Naive thymus-derived CD8-positive, alpha-beta T cell (primary cell): ENCODE data around the gene NINJ2. TPM values are rescaled to one million over a fixed set of nuclear protein-coding genes. Genes with fewer than 3 reads are reported as not detected.

Experiments
- ATAC-seq, 2 donors: fragments of 150-1000 bp; cut with Tn5 transposase in 1 of 2; sonication (Bioruptor Pico), chemical (Tn5 transposase) in 1 of 2; 1 replicate in 1 of 2; 2 replicates in 1 of 2; pipeline ENCODE4 v1.10.0; 2021; ENCODE audit warnings: mild to moderate bottlenecking in 2 of 2, moderate library complexity in 2 of 2
- POLR2A ChIA-PET: fragments of 350-600 bp; sonication (Branson Sonifier 250); formaldehyde crosslinking; loops from one replicate; lab custom pipeline; 2021; ENCODE audit warnings: antibody characterized with exemption; lab: Charles Lee
- DNase-seq, 10 donors: peaks; one replicate each; pipeline versions ENCODE4 v3.0.0 to v3.0.0-alpha.2; 2020 to 2022
- H3K27ac Mint-ChIP-seq, 10 donors: one replicate each; pipeline ENCODE4 v1.8.0; 2020 to 2022; ENCODE audit warnings: mild to moderate bottlenecking in 10 of 10, mixed read lengths in 10 of 10, moderate library complexity in 4 of 10, inconsistent platforms in 1 of 10
- H3K27me3 Mint-ChIP-seq, 5 donors: one replicate each; pipeline ENCODE4 v1.8.0; 2021 to 2022; ENCODE audit warnings: mixed read lengths in 5 of 5
- H3K36me3 Mint-ChIP-seq, 3 donors: one replicate each; pipeline ENCODE4 v1.8.0; 2020 to 2022; ENCODE audit warnings: mixed read lengths in 3 of 3, mild to moderate bottlenecking in 2 of 3, inconsistent platforms in 1 of 3
- H3K4me1 Mint-ChIP-seq, 4 donors: one replicate each; pipeline ENCODE4 v1.8.0; 2021 to 2022; ENCODE audit warnings: mixed read lengths in 4 of 4
- H3K4me3 Mint-ChIP-seq, 10 donors: one replicate each; pipeline ENCODE4 v1.8.0; 2020 to 2022; ENCODE audit warnings: mild to moderate bottlenecking in 10 of 10, mixed read lengths in 10 of 10, moderate library complexity in 6 of 10, inconsistent platforms in 1 of 10
- H3K9me3 Mint-ChIP-seq, 9 donors: one replicate each; pipeline ENCODE4 v1.8.0; 2020 to 2022; ENCODE audit warnings: mixed read lengths in 9 of 9, mild to moderate bottlenecking in 3 of 9, inconsistent platforms in 1 of 9, moderate library complexity in 1 of 9
- polyA plus RNA-seq, 3 donors: library from polyadenylated mRNA; unstranded; fragments of 300-500 nt; fragmentation: Illumina TruSeq; gene quantifications; one replicate each; pipeline ENCODE4 v1.2.3, GENCODE V29; 2021
- total RNA-seq, 8 experiments: library from RNA in 2 of 8; stranded (reverse) in 2 of 8; gene quantifications; one replicate each; pipeline ENCODE4 v1.2.3 and lab custom pipeline; 2021 to 2026

Gene NINJ2
- total and polyA plus RNA-seq, 5 experiments from 2014 or later, result 0.85 to 5.1 (median 3.9) TPM

- Mint-ChIP-seq H3K27me3 (no peaks in the 10 kb centered on the region), H3K9me3 (peaks cover 0 to 13% (median 5%) of the 10 kb centered on the region in 9 donors), H3K4me1 (peaks cover 13 to 32% (median 27%) of the 10 kb centered on the region in 4 donors), H3K27ac (peak overlapping the region in 5 of 10 donors; percentile 31 to 66 (median 57)), H3K36me3 (no peaks in the 10 kb centered on the region), H3K4me3 (peak overlapping the region in 1 of 10 donors; percentile 2)
- ATAC-seq (no peak), DNase-seq (no peak)
- POLR2A ChIA-PET, result interaction anchor here (0.6 to 1.0 kb wide), 3 partner anchors 17 to 46 kb away, joined by 3 to 4 read pairs (median 3); no protein-coding TSS in a partner anchor
Observed at GRCh38 chr12:693934-694533, 30.8 kb upstream of the NINJ2 start.

- POLR2A ChIA-PET, result interaction anchor here (0.7 kb wide), 1 partner anchor 7 kb away, joined by 3 read pairs; no protein-coding TSS in a partner anchor
- Mint-ChIP-seq H3K4me3 (no peak overlapping the region), H3K27ac (peak overlapping the region in 1 of 10 donors; percentile 22), H3K36me3 (no peaks in the 10 kb centered on the region), H3K27me3 (no peaks in the 10 kb centered on the region), H3K4me1 (peaks cover 14 to 25% (median 19%) of the 10 kb centered on the region in 4 donors), H3K9me3 (peaks cover 0 to 1% (median 0%) of the 10 kb centered on the region in 9 donors)
- DNase-seq, result no peak
- no peak for ATAC-seq
Observed at GRCh38 chr12:692274-692673, 29.0 kb upstream of the NINJ2 start.

- Mint-ChIP-seq H3K9me3 (no peaks in the 10 kb centered on the region), H3K27me3 (no peaks in the 10 kb centered on the region), H3K4me3 (no peak overlapping the region), H3K36me3 (no peaks in the 10 kb centered on the region), H3K4me1 (peaks cover 16 to 30% (median 21%) of the 10 kb centered on the region in 4 donors), H3K27ac (peak overlapping the region in 2 of 10 donors; percentile 9 to 43)
- DNase-seq, result no peak
- POLR2A ChIA-PET, result interaction anchor here (1.5 kb wide), 1 partner anchor 38 kb away, joined by 3 read pairs; no protein-coding TSS in a partner anchor
- ATAC-seq, result no peak
Observed at GRCh38 chr12:690466-690865, 27.2 kb upstream of the NINJ2 start.

GRCh38 chr12:685388-685787 is 22.1 kb upstream of the NINJ2 start:
- POLR2A ChIA-PET, result interaction anchor here (0.6 to 5.4 kb wide), 11 partner anchors 12 to 121 kb away, joined by 3 to 54 read pairs (median 5); partner anchors contain the start of genes NINJ2 and WNK1
- H3K27me3 Mint-ChIP-seq, result no peaks in the 10 kb centered on the region
- ATAC-seq (peak; percentile 92 to 96), DNase-seq (peak; percentile 63 to 95 (median 91))
- peak overlapping the region; percentile 25 to 84 (median 62) for H3K4me3 Mint-ChIP-seq
- peaks cover 21 to 47% (median 41%) of the 10 kb centered on the region in 4 donors for H3K4me1 Mint-ChIP-seq
- peak overlapping the region; percentile 92 to 100 (median 99) for H3K27ac Mint-ChIP-seq
- no peaks in the 10 kb centered on the region for H3K36me3 Mint-ChIP-seq
- H3K9me3 Mint-ChIP-seq, result no peaks in the 10 kb centered on the region

GRCh38 chr12:684416-684815 is 21.2 kb upstream of the NINJ2 start:
- DNase-seq, result no peak
- no peak for ATAC-seq
- POLR2A ChIA-PET, result interaction anchor here (1.0 to 5.4 kb wide), 3 partner anchors 11 to 70 kb away, joined by 3 to 54 read pairs (median 5); partner anchors contain the start of gene WNK1

GRCh38 chr12:681568-682256 is 18.5 kb upstream of the NINJ2 start:
- POLR2A ChIA-PET, result interaction anchor here (0.6 to 0.7 kb wide), 2 partner anchors 34 to 75 kb away, joined by 4 to 5 read pairs; no protein-coding TSS in a partner anchor
- H3K4me1 Mint-ChIP-seq, result peaks cover 19 to 51% (median 37%) of the 10 kb centered on the region in 4 donors

More at GRCh38 chr12:684416-684815, 21.2 kb upstream of the NINJ2 start:
- Mint-ChIP-seq H3K27ac (peak overlapping the region; percentile 92 to 100 (median 99)), H3K9me3 (no peaks in the 10 kb centered on the region), H3K36me3 (no peaks in the 10 kb centered on the region), H3K4me1 (peaks cover 21 to 47% (median 41%) of the 10 kb centered on the region in 4 donors), H3K27me3 (no peaks in the 10 kb centered on the region), H3K4me3 (peak overlapping the region in 8 of 10 donors; percentile 3 to 68 (median 19))

GRCh38 chr12:678747-679712 is 15.8 kb upstream of the NINJ2 start:
- no peaks in the 10 kb centered on the region for H3K9me3 Mint-ChIP-seq

More at GRCh38 chr12:681568-682256, 18.5 kb upstream of the NINJ2 start:
- DNase-seq (no peak), ATAC-seq (no peak)
- Mint-ChIP-seq H3K27ac (peak overlapping the region in 9 of 10 donors; percentile 6 to 87 (median 64)), H3K9me3 (no peaks in the 10 kb centered on the region), H3K36me3 (no peaks in the 10 kb centered on the region), H3K4me3 (peak overlapping the region in 1 of 10 donors; percentile 11), H3K27me3 (no peaks in the 10 kb centered on the region)

GRCh38 chr12:675562-675961 is 12.3 kb upstream of the NINJ2 start:
- Mint-ChIP-seq H3K9me3 (no peaks in the 10 kb centered on the region), H3K4me1 (peaks cover 24 to 53% (median 36%) of the 10 kb centered on the region in 4 donors), H3K4me3 (peak overlapping the region in 1 of 10 donors; percentile 45), H3K36me3 (no peaks in the 10 kb centered on the region), H3K27ac (peak overlapping the region in 5 of 10 donors; percentile 7 to 89 (median 84)), H3K27me3 (no peaks in the 10 kb centered on the region)
- POLR2A ChIA-PET, result interaction anchor here (0.7 to 1.7 kb wide), 3 partner anchors 19 to 77 kb away, joined by 4 to 8 read pairs (median 4); partner anchors contain the start of gene WNK1
- no peak for DNase-seq
- ATAC-seq, result no peak

More at GRCh38 chr12:678747-679712, 15.8 kb upstream of the NINJ2 start:
- H3K4me1 Mint-ChIP-seq, result peaks cover 12 to 38% (median 20%) of the 10 kb centered on the region in 4 donors
- peak overlapping the region in 2 of 10 donors; percentile 1 to 23 for H3K27ac Mint-ChIP-seq
- no peaks in the 10 kb centered on the region for H3K27me3 Mint-ChIP-seq
- POLR2A ChIA-PET, result interaction anchor here (0.7 to 1.3 kb wide), 3 partner anchors 17 to 124 kb away, joined by 3 to 4 read pairs (median 3); no protein-coding TSS in a partner anchor
- DNase-seq (no peak), ATAC-seq (no peak)
- H3K4me3 Mint-ChIP-seq, result no peak overlapping the region
- H3K36me3 Mint-ChIP-seq, result no peaks in the 10 kb centered on the region

- POLR2A ChIA-PET, result interaction anchor here (1.6 to 1.9 kb wide), 3 partner anchors 12 to 79 kb away, joined by 4 to 14 read pairs (median 4); no protein-coding TSS in a partner anchor
- H3K4me1 Mint-ChIP-seq, result peaks cover 26 to 59% (median 39%) of the 10 kb centered on the region in 4 donors
- peak; percentile 90 to 93 for ATAC-seq
- peak in 9 of 10 donors; percentile 24 to 80 (median 61) for DNase-seq
- H3K27ac Mint-ChIP-seq, result peak overlapping the region; percentile 73 to 94 (median 88)
- H3K4me3 Mint-ChIP-seq, result peak overlapping the region; percentile 36 to 81 (median 72)
- no peaks in the 10 kb centered on the region for H3K9me3 Mint-ChIP-seq
- H3K36me3 Mint-ChIP-seq, result no peaks in the 10 kb centered on the region
- H3K27me3 Mint-ChIP-seq, result no peaks in the 10 kb centered on the region
Observed at GRCh38 chr12:674272-674781, 11.1 kb upstream of the NINJ2 start.

- Mint-ChIP-seq H3K4me3 (peak overlapping the region; percentile 36 to 81 (median 72)), H3K9me3 (no peaks in the 10 kb centered on the region)
- ATAC-seq, result no peak
Observed at GRCh38 chr12:673849-674248, 10.6 kb upstream of the NINJ2 start.

GRCh38 chr12:669576-669945 is 6.3 kb upstream of the NINJ2 start:
- Mint-ChIP-seq H3K9me3 (no peaks in the 10 kb centered on the region), H3K27me3 (no peaks in the 10 kb centered on the region), H3K4me3 (no peak overlapping the region), H3K4me1 (peaks cover 34 to 76% (median 53%) of the 10 kb centered on the region in 4 donors), H3K36me3 (no peaks in the 10 kb centered on the region), H3K27ac (peak overlapping the region in 4 of 10 donors; percentile 25 to 42 (median 30))
- no peak for ATAC-seq
- no peak for DNase-seq
- POLR2A ChIA-PET, result no interaction called here

More at GRCh38 chr12:673849-674248, 10.6 kb upstream of the NINJ2 start:
- Mint-ChIP-seq H3K4me1 (peaks cover 25 to 61% (median 40%) of the 10 kb centered on the region in 4 donors), H3K27ac (peak overlapping the region; percentile 73 to 94 (median 88)), H3K36me3 (no peaks in the 10 kb centered on the region), H3K27me3 (no peaks in the 10 kb centered on the region)
- DNase-seq, result no peak
- POLR2A ChIA-PET, result interaction anchor here (1.2 to 1.9 kb wide), 4 partner anchors 10 to 79 kb away, joined by 3 to 14 read pairs (median 4); no protein-coding TSS in a partner anchor
